LoVo (cell line): ENCODE measurements around the gene PARP11.

ENCODE experiments used
- DNase-seq: peaks from one replicate; pipeline ENCODE4 v3.0.0-alpha.2; 2016; ENCODE audit warnings: low spot score

The PARP11 gene

DNA sequence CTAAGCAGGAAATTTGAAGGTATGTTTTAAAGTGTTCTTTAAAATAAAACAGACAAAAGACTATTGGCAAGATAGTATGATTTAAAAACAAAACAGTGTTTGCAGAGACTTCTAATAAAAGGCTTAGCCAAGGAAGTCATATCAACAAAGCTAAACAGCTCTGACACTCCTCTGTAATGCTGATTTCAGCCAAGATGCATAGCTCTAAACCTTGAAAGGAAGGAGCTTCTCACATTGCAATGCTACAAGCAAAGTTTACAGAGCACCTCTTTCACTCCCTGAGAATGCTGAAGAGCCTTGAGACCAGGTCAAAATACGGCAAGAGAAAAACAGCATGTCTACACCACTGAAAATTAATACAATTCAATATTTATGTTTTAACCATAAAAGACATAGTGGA lies 51.8 kb downstream of the PARP11 start:
- DNase-seq: no peak

DNA sequence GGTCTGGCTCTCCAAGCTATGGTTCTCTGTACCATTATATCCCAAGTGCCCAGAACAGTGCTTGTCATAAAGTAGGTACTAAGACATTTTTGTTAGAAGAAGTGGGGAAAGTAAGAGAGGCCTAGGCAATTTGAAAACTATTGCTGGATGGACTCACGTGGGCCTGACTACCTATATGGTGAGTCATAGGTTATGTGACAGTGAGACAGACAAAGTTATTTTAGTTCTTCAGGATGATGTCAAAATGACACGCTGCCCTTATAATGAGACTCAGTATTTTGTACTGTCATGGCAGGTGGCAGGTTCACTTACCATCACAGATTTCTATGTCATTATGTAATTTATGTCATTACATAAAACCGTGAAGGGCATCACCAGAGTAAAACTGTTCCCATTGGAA lies 53.1 kb downstream of the PARP11 start:
- DNase-seq: no peak

DNA sequence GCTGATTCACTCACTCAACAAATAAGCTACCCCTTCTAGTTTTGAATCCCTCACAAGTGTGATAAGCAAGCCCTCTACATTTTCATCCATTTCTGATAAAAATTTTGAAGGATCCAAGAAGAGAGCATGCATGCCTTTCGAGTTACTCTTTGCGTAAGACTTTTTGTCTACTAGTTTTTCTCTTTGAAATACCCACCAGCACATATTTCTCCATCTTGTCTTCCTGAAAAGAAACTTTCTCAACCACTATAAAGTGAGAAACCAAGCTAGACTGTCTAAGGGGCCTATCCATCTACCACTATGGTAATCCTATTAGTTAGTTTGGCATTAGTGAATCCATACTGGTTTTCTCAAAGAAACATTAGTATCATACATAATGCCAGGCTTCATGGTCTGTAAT lies 56.9 kb downstream of the PARP11 start:
- no peak for DNase-seq

DNA sequence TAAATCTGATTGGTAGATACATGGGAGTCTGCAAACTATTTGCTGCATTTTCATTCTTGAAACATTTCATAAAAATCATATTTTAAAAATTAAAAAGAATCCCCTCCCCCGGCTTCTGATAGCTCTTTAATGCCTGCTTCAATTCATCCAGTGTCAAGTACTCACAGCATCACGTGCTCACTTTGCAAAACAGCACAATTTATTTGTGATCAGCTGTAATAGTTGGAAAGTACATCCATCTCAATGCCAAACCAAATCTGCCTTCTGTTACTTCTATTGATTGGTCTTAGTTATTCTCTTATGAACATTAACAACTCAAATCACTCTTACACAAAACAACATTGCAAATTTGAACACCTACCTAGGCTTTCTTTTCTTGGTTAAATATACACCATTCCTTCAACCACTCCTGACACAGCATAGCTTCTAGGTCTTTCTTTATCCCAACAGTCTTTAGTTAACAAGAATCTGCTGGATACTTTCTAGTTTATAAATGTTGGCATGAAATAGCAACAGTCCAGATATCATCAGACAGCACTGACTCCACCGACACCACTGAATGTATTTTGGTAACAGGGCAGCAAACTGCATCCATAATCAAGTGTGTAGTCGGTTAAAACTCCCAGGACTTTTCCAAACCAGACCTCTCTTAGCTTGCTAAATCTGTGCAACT lies 58.0 kb downstream of the PARP11 start:
- DNase-seq: no peak

DNA sequence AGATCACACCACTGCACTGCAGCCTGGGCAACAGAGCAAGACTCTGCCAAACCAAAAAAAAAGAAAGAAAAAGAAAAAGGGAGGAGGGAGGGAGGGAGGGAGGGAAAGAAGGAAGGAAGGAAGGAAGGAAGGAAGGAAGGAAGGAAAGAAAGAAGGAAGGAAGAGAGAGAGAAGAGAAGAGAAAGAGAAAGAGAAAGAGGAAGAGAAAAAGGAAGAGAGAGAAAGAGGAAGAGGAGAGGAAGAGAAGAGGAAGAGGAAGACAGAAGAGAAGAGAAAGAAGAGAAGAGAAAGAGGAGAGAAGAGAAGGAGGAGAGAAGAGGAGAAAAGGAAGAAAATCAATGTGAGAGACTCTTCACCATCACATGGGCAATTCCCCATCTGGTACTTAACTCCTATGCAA lies 62.7 kb downstream of the PARP11 start:
- DNase-seq: no peak

DNA sequence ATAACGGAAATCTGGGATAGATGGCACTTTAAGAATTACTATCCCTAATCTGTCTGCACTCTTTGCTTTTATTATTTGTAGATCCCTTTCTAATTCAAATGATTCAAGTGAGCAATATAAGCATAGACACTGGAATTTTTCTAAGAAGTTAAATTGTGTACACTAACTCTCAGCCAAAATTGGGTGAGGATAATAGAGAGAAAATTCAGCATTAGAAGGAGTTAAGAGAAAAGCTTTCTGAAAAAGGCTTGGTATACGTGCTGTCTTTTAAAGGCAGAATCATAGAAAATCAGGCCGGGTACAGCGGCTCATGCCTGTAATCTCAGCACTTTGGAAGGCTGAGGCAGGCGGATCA lies 63.2 kb downstream of the PARP11 start:
- no peak for DNase-seq

DNA sequence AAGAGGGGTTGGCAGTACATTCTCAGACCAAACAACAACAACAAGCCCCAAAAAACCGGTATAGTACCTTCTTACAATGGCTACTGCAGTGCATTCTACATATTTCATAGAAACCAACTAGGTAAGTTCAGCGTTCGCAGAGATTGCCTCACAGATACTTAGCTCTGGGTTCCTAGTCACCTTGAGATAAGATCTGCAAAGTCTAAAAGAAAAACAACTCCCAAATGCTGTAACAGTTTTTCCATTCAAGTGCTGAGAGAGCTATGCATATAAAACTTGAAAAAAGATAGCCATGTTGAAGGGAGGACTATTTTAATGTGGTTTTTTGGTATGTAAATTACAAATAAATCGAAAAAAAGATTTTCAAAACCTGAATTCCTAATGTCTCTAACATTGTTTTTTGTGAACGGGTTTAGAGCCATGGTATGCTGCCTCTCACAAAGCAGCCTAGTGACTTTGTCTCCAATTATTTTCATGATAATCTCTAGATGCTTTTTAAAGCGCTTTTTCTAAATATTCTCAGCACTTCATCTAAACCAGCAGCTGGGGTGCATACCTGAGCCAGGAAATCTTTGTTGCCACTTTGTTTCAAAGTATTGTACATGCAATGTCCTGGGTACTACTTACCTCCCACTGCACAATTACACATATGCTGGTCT lies 63.7 kb downstream of the PARP11 start:
- DNase-seq: no peak

DNA sequence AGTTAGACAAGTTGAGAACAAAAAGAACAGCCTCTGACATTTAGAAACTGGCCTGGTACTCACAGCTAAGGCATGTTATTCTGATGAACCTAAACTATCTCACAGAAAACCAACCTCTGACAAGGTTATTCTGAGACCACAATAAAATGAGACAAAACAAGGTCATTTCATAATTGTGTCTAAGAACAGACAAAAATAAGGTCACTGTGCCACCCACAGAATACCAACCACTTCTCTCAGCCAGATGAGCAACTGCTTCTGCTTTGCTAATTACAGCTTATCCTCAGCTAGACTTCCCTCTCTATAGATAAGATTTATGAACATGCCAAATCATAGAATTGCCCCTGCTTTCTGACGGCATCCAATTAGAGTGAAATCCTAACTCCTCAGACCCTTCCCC lies 68.1 kb downstream of the PARP11 start:
- no peak for DNase-seq

DNA sequence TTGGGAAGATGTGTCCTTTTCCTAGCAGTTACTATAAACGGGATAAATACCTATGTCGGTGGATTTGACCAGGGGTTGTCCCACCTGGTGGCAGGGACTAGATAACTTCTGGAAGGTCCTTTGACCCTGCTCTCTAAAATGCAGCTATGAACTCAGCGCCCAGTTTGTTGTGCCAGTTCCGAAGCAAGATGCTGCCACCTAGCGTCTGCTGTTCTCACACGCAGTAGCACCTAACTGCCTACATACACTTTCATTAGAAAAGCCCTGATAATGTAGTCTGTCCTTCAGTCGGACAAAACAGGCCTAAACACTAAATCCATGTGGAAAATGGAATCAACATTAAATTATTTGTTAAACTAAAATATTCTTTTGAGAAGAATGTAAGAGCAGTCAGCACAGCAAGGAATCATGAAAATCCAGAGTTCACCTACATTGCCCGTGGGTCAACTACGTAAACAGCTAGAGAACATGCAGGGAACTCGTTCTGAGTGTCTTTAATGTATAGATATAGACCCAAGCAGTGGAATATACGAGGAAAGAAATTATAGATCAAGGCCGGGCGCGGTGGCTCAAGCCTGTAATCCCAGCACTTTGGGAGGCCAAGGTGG lies 69.2 kb downstream of the PARP11 start:
- DNase-seq: peak; percentile 84

DNA sequence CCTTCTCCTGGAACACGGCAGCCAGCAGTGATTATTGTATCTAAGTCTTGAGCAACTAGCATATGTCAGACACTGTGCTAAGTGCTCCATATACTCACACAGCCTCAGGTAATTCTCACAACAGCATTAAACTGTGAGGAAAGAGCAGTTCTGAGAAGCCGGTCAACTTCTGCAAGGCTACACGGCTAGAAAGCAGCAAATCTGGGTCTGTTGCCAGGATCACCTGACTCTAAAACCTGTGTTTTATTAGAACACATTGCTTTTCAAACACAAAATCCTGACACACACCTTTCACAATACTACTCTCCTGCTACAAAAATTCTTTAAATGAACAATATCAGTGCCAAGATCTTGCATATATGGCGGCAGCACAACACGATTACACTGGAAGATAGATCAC lies 70.5 kb downstream of the PARP11 start:
- no peak for DNase-seq

DNA sequence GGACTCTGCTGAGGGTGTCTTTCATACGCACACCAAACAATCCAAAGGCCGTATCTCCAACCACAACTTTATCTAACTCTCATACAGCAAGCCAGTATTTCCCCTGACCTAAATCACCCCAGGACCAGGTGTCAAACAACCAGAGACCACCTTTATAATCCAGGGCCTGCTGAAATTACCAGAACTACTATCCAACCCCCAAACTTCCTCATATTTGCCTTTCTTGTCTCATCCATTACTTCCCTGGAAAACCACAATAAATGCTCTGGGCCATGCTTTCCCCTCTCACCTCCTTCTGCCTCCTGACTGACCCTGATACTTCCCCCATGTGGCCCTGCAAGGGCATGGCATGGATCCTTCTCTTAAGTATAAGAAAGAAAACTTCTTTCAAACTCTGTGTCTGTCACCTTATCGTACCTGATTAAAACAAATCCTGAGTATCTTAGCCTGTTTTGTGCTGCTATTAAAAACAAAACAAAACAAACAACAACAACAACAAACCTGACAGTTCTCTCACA lies 75.6 kb downstream of the PARP11 start:
- DNase-seq: no peak

DNA sequence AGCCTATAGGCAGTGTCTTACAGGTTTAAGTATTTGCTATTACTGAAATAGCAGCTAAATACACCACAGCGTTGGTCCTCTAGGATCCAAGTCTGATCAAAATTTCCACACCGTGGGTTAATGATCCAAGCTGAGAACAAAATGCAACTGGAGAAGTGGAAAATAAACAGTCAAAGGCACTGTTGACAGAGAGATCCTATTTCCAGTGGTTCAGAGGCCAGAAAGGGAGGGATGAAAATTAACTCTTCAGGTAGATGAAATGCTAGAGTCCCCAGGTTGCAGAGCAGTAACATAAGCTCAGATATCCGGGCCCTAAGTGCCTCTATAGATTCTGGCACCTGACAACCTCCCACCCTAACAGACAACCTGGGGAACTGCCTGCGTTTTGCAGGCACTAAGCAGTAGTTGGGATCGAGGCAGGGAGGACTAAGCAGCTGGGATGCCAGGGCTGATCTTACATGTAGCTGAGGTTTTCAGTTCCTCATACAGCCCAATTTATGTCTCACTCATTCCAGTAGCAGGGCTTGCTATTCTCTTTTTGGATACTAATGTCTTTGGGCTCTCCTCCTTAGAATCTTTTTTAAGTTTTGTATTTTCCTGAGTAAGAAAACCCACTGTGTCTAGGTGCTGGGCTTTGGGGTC lies 77.6 kb downstream of the PARP11 start:
- DNase-seq: no peak

DNA sequence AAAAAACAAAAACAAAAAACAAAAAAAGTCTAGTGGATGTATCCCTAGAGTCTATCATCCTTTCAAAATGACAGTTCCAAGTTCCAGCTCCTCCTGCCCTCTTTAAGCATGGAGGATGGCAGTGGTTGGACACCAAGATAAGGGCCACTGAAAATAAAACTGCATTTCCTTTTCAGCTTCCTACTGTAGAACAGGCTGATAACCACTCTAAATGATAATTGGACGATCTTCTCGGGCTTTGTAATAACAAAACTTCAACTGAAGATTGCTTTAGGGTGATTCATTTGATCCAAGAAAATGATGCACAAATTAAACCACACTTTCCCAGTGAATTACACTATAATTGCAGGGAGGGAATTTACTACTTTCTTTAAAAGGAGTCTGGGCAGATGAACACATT lies 78.1 kb downstream of the PARP11 start:
- no peak for DNase-seq

DNA sequence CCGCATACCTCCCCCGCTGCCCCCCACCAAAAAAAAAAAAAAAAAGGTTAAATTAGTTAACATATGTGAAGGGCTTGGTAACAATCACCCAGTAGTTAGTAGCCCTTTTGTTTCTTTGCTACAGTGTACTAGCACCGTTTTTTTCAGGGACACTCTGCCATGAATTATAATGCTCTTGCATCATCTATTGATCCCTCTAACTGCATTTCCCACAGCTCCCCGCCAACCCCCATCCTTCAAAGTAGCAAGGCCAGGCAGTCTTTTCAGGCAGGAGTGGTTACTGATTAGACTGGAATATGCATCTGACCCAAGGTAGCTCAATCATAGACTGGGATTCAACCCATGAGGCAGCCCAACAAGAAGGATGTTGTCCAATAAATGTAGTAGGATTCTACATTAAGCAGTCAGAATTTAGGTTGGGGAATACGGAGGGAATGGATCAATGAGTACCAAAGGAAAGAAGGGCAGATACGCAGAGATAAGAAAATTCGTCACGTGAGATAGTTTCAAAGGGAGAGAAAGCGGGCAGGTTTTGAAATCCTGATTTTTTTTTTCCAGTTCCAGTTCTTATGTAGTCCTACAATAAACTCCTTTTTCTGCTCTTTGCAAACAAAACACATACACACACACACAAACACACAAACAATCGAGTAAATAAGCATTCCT lies 80.4 kb downstream of the PARP11 start:
- no peak for DNase-seq

DNA sequence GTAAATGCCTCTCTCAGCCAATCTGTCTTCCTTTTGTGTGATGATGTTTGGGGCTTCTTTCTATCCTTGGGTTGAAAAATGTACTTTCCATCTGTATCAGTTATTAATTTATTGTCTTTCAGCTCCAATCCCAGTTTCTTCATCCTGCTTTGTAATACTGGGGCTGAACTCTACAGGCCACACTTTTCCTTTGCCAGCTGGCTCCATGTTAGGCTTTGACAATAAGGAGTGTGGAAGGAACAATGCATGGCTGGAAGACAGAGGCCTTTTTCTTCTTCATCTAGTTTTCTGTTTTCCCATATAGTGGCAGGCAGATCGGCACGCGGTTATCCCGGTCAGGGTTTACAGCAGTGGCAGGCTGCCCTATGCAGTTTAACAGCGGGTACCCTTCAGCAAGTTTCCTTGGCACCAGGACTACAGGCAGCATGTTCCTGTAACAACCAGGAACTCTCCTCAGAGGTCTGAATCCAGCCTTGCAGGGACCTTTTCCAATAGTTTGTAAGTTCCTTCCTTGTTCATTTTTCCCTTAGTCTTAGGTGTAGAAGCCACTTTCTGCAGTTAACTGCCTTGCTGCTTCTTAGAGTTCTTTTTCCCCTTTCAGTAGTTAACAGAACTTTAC lies 81.8 kb downstream of the PARP11 start:
- DNase-seq: no peak

DNA sequence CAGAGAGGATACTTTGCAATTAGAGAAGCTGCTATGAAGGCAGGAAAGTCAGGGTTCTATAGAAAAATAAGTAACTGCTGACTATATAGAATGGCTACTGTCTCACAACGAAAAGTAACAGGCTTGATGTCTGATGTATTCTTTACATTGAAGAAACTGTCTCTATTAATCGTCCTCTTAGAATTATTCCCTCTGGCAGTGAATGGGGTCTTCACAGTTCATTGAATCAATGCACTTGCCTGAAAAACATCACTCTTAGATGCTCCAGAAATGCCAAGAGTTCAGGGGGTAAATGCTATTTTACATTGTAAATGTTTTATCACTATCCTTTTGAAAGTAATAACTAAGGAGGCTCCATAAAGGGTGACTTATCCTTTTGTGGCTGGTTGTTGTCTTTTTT lies 82.6 kb downstream of the PARP11 start:
- DNase-seq: no peak

DNA sequence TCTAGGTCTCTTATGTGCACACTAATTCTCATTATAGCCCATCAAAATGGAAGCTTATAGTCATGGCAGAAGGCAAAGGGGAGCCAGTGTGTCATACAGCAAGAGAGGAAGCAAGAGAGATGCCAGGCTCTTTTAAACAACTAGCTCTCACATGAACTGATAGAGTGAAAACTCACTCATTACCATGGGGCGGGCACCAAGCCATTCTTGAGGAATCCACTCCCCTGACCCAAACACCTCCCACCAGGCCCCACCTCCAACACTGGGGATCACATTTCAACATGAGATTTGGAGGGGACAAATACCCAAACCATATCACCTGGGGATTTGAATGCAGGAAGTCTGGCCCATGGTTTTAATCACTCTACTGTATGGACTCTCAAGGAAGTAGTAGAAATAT lies 83.4 kb downstream of the PARP11 start:
- no peak for DNase-seq

DNA sequence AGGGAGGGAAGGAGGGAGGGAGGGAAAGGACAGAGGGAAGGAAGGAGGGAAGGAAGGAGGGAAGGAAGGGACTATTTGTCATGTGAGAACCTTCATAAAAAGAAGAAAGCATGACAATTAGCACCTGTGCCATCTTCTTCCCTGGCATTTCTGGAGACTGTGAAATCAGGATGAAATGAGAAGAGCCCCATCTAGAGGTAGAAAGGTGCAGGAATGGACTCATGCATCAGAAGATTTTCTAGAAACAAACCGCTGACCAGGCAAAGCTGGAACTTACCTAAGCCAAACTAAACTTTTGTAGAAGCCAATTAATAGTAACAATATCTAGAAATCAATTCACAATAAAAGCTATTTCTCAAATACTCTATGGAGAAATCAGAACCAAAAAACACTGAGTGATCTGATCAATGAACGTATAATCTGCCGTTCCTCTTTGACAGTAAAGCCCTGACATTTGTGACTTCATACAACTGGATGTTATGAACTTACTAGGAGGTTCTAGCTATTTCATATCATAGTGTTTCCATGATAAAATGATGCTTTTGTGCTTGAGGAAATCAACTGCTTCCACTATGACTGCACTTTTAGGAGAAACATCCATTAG lies 95.9 kb downstream of the PARP11 start:
- DNase-seq: peak; percentile 61

DNA sequence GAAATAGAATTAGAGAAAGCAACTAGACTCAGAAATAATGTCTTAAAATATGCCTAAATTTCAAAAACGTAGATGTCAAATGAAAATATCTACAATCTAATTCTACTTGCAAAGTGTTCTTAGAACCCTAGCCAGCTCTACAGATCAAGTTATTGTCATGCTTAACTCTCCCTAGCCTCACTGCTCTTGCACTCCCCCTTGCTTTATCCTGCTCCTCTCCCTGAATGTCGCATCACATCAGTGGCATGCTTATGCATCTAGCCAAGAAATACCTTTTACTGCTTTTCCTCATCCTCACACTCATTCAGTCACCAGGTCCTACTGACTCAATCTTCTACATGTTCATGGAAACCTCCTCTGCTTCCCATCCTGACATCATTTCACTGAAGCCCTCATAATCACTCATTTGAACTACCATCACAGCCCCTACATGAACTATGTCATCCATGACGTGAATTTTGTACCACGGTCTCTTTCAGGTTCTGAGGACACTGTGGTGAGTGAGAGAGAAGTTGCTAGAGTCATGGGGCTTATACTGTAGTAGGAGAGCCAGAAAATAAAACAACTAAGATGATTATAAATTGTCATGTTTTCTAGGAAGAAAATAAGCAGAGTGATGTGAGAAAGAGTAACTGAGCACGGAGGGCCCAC lies 97.7 kb downstream of the PARP11 start:
- no peak for DNase-seq

DNA sequence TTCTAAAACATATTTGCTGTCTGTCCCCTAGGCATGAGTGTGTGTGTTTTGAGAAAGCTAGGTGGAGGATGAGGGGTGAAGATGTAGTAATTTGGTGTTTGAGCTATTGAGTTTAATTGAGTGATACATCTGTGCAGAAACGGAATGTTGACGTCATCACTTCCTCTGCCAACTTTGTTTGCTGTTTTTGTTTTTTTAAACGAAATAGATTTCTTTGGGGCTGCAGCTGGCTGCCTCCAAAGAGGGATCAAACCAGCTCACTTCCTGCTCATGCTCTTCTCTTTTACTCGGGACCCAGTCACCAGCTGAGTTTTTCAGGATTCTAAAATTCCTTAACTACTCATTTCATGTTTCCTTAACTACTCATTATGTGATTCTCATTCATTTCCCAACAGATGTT lies 100.8 kb downstream of the PARP11 start:
- no peak for DNase-seq

DNA sequence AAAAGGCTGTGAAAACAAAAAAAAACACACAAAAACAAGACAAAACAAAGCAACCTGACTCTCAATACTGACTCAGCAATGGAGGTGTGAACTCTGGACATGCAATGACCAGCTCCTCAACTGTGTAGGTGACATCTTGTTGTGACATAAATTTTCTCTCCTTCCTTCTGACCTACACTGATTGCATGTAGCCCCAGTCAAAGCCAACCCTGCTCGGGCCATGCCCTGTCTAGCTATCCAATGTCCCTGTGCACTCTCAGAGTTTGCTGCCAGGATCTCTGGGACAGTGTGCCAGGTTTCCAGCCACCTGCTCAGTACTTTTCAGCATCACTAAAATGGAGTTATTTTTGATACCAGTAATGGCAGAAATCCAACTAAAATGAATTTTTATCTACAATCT lies 101.3 kb downstream of the PARP11 start:
- DNase-seq: no peak
